ENCODE measurements around the gene KIF3A. TPM values are rescaled to one million over a fixed set of nuclear protein-coding genes. Genes with fewer than 3 reads are reported as not detected.

Gene KIF3A
- total and polyA plus RNA-seq, 2 of the 8 experiments (the other 6 are each of a cell fraction or from before 2014, with no cell fraction given): 3.1 to 13.1 TPM

DNA sequence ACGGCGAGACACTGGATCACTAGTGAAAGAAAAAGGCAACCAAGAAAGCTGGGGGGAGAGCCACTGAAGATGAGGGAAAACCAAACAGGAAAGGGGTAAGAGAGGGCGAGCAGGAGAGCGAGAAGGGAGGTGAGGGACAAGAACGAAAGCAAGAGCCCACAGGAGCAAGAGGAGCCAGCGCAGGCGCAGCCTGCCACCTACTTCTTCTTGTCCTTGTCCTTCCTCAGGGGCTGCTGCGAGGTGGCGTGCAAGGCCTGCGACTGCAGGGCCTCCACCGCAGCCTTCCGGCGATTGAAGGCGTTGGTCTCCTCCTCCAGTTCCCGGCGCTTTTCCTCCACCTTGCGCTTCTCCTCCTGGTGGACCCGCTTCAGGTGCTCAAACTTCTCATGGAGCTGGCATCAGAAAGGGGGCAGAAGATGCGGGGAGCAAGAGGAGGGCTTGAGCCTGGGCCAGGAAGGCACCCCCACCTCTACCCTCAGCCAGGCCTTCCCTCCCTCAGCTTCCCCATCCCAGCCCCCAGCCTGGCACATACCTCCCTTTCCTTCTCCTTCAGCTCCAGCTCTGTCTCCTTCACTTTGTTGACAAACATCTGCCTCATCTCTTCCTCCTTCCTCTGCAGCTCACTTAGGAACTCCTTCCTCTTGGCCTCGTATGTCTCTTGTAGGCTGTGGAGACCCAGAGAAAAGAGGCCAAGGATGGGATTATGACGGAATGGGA lies 23.4 kb upstream of the KIF3A start:
- H3K36me3 ChIP-seq (ENCODE audit: control insufficient read depth in 2 of 4, insufficient read depth in 4 of 4, low read length in 3 of 4): peaks cover 0 to 3% (median 0%) of the 10 kb centered on the region in 4 experiments; a peak in 3 of 8 replicates
- H3K27ac ChIP-seq (ENCODE audit: low read depth, low read length): no peak overlapping the region
- no peak overlapping the region for H2BK12ac ChIP-seq (ENCODE audit: low read depth, low read length)
- no peak overlapping the region for H3K9ac ChIP-seq (replicated peaks in 1 of 4; ENCODE audit: extremely low read depth in 1 of 4, low read depth in 3 of 4, low read length in 3 of 4)
- no peak overlapping the region for H4K91ac ChIP-seq (replicated peaks; ENCODE audit: insufficient read length, low read length)
- FAIRE-seq: no peak
- H3K79me1 ChIP-seq (ENCODE audit: low read depth, low read length): no peaks in the 10 kb centered on the region
- H4K5ac ChIP-seq (ENCODE audit: insufficient read length, low read depth, low read length): no peak overlapping the region
- POLR2A ChIA-PET (ENCODE audit: partially characterized antibody): interaction anchor here (0.9 to 2.0 kb wide), 4 partner anchors 9 to 204 kb away, joined by 3 to 5 read pairs (median 3); partner anchors contain the start of genes CCNI2 and RAD50
- no peak overlapping the region for H3K56ac ChIP-seq (replicated peaks; ENCODE audit: insufficient read length, low read depth, low read length)
- H2BK20ac ChIP-seq (ENCODE audit: low read length): no peak overlapping the region
- no peak overlapping the region for H2BK5ac ChIP-seq (ENCODE audit: low read depth, low read length)
- H3K9me3 ChIP-seq (ENCODE audit: insufficient read depth in 2 of 2, low read depth in 1 of 2, low read length in 1 of 2): no peaks in the 10 kb centered on the region
- no peaks in the 10 kb centered on the region for H3K27me3 ChIP-seq (replicated peaks in 1 of 4; ENCODE audit: control insufficient read depth in 3 of 4, extremely low read depth in 1 of 4, insufficient read depth in 3 of 4, low read length in 3 of 4)
- H3K23ac ChIP-seq (ENCODE audit: insufficient read length): no peak overlapping the region
- H3K4ac ChIP-seq (replicated peaks; ENCODE audit: insufficient read length, low read depth, low read length): no peak overlapping the region
- H3K14ac ChIP-seq (ENCODE audit: insufficient read length): no peak overlapping the region
- H2AFZ ChIP-seq (ENCODE audit: low read length): no peak overlapping the region
- no peak overlapping the region for H2AK5ac ChIP-seq (ENCODE audit: low read depth, low read length)
- no peaks in the 10 kb centered on the region for H3K4me1 ChIP-seq (replicated peaks in 1 of 4; ENCODE audit: control insufficient read depth in 3 of 4, insufficient read depth in 4 of 4, low read length in 3 of 4)
- no peaks in the 10 kb centered on the region for H3K79me2 ChIP-seq (ENCODE audit: control insufficient read depth in 1 of 2, insufficient read depth in 2 of 2, low read length in 2 of 2)
- H3K18ac ChIP-seq (ENCODE audit: extremely low read depth, low read length): no peak overlapping the region
- CTCF ChIA-PET (ENCODE audit: partially characterized antibody): interaction anchor here (0.6 to 18.2 kb wide), 6 partner anchors 8 to 234 kb away, joined by 3 to 322 read pairs (median 3); partner anchors contain the start of gene SHROOM1
- no peaks in the 10 kb centered on the region for H3K23me2 ChIP-seq (ENCODE audit: low read depth, low read length)
- 98% methylated on average over 13 of the region's 21 CpGs; no CpG with 5 or more reads in 1 of the 2 experiments for WGBS, 2 experiments (ENCODE audit: extremely low coverage in 1 of 2, insufficient coverage in 1 of 2, insufficient read length in 1 of 2, insufficient replicate concordance in 2 of 2, low coverage in 1 of 2, low lambda C conversion rate in 2 of 2, missing lambda C conversion rate in 1 of 2)
- no peak overlapping the region for H2BK15ac ChIP-seq (ENCODE audit: low read length)
- no peak overlapping the region for H3K4me2 ChIP-seq (ENCODE audit: insufficient read depth in 1 of 2, low read depth in 2 of 2, low read length in 2 of 2)
- peaks cover 0 to 7% of the 10 kb centered on the region in 2 experiments for H4K20me1 ChIP-seq (replicated peaks in 1 of 2; ENCODE audit: control insufficient read depth in 1 of 2, insufficient read depth in 2 of 2, low read length in 2 of 2)
- no peak overlapping the region for H4K8ac ChIP-seq (ENCODE audit: extremely low read depth, insufficient read depth, low read length)
- TF ChIP-seq, protein P1, sequence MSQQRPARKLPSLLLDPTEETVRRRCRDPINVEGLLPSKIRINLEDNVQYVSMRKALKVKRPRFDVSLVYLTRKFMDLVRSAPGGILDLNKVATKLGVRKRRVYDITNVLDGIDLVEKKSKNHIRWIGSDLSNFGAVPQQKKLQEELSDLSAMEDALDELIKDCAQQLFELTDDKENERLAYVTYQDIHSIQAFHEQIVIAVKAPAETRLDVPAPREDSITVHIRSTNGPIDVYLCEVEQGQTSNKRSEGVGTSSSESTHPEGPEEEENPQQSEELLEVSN (IDR thresholded peaks at IDR 0.05): no peak
- TF ChIP-seq, protein P2, sequence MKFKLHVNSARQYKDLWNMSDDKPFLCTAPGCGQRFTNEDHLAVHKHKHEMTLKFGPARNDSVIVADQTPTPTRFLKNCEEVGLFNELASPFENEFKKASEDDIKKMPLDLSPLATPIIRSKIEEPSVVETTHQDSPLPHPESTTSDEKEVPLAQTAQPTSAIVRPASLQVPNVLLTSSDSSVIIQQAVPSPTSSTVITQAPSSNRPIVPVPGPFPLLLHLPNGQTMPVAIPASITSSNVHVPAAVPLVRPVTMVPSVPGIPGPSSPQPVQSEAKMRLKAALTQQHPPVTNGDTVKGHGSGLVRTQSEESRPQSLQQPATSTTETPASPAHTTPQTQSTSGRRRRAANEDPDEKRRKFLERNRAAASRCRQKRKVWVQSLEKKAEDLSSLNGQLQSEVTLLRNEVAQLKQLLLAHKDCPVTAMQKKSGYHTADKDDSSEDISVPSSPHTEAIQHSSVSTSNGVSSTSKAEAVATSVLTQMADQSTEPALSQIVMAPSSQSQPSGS (IDR thresholded peaks at IDR 0.05; ENCODE audit: low read length): no peak
- TF ChIP-seq TCF12 (IDR thresholded peaks at IDR 0.05; ENCODE audit: low read depth, low read length): no peak
- H2BK120ac ChIP-seq (replicated peaks; ENCODE audit: low read depth, low read length): no peak overlapping the region
- DNase-seq (ENCODE audit: low read depth in 1 of 2, low spot score in 2 of 2): no peak
- H3K4me3 ChIP-seq (ENCODE audit: extremely low read depth in 1 of 4, insufficient read depth in 2 of 4, low read depth in 3 of 4, low read length in 4 of 4): no peak overlapping the region
